ENCODE data around the gene B4GALT2. TPM values are rescaled to one million over a fixed set of nuclear protein-coding genes. Genes with fewer than 3 reads are reported as not detected.

Gene B4GALT2
- total and polyA plus RNA-seq, 9 of the 15 experiments (the other 6 are each of a cell fraction or from before 2014, with no cell fraction given), result 1.3 to 86.8 (median 43.8) TPM

GRCh38 chr1:43974443-43975248 lies 4.4 kb upstream of the B4GALT2 start, which contains the start of gene ATP6V0B (continued):
- TF ChIP-seq, protein P1, sequence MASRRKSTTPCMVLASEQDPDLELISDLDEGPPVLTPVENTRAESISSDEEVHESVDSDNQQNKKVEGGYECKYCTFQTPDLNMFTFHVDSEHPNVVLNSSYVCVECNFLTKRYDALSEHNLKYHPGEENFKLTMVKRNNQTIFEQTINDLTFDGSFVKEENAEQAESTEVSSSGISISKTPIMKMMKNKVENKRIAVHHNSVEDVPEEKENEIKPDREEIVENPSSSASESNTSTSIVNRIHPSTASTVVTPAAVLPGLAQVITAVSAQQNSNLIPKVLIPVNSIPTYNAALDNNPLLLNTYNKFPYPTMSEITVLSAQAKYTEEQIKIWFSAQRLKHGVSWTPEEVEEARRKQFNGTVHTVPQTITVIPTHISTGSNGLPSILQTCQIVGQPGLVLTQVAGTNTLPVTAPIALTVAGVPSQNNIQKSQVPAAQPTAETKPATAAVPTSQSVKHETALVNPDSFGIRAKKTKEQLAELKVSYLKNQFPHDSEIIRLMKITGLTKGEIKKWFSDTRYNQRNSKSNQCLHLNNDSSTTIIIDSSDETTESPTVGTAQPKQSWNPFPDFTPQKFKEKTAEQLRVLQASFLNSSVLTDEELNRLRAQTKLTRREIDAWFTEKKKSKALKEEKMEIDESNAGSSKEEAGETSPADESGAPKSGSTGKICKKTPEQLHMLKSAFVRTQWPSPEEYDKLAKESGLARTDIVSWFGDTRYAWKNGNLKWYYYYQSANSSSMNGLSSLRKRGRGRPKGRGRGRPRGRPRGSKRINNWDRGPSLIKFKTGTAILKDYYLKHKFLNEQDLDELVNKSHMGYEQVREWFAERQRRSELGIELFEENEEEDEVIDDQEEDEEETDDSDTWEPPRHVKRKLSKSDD (conservative IDR thresholded peaks at IDR 0.05; ENCODE audit: low read length), result no peak
- TF ChIP-seq SAFB2 (IDR thresholded peaks at IDR 0.05; ENCODE audit: borderline replicate concordance, low read depth, low read length, severe bottlenecking) (no peak), ZNF766 (CRISPR knock-in tag; conservative IDR thresholded peaks at IDR 0.05) (peak; percentile 73; the same call in 1 of the 2 replicates), RNF2 (IDR thresholded peaks at IDR 0.05) (0 out of 2 replicates have a peak, but pooled peaks have one; percentile 67), FOXK2 (conservative IDR thresholded peaks at IDR 0.05 in 1 of 2, IDR thresholded peaks at IDR 0.05 in 1 of 2; ENCODE audit: low read depth in 2 of 2) (peak; percentile 75 to 85), MAFG (tag; conservative IDR thresholded peaks at IDR 0.05) (no peak), DMBX1 (CRISPR knock-in tag; IDR thresholded peaks at IDR 0.05; ENCODE audit: borderline replicate concordance) (no peak; the same call in 1 of the 2 replicates), ZNF449 (CRISPR knock-in tag; IDR thresholded peaks at IDR 0.05) (no peak), SIX5 (IDR thresholded peaks at IDR 0.05; ENCODE audit: borderline replicate concordance in 1 of 2, insufficient read depth in 1 of 2, low read depth in 1 of 2, low read length in 2 of 2) (peak; percentile 92 to 94), CHCHD3 (CRISPR knock-in tag; IDR thresholded peaks at IDR 0.05) (no peak), CBX1 (IDR thresholded peaks at IDR 0.05; ENCODE audit: low read depth) (peak; percentile 73; the same call in 1 of the 2 replicates), NR2C1 (IDR thresholded peaks at IDR 0.05) (peak; percentile 66; the same call in 1 of the 2 replicates), NR2C1 (tag; IDR thresholded peaks at IDR 0.05) (peak; percentile 75), BACH1 (tag; IDR thresholded peaks at IDR 0.05) (no peak), EHMT2 (IDR thresholded peaks at IDR 0.05) (no peak), HMBOX1 (IDR thresholded peaks at IDR 0.05) (no peak), JUN (IDR thresholded peaks at IDR 0.05; ENCODE audit: borderline replicate concordance, low read depth, low read length) (peak; percentile 87; the same call in 1 of the 2 replicates), JUN (CRISPR knock-in tag; IDR thresholded peaks at IDR 0.05; ENCODE audit: borderline replicate concordance) (no peak)
- TF ChIP-seq, protein P2, sequence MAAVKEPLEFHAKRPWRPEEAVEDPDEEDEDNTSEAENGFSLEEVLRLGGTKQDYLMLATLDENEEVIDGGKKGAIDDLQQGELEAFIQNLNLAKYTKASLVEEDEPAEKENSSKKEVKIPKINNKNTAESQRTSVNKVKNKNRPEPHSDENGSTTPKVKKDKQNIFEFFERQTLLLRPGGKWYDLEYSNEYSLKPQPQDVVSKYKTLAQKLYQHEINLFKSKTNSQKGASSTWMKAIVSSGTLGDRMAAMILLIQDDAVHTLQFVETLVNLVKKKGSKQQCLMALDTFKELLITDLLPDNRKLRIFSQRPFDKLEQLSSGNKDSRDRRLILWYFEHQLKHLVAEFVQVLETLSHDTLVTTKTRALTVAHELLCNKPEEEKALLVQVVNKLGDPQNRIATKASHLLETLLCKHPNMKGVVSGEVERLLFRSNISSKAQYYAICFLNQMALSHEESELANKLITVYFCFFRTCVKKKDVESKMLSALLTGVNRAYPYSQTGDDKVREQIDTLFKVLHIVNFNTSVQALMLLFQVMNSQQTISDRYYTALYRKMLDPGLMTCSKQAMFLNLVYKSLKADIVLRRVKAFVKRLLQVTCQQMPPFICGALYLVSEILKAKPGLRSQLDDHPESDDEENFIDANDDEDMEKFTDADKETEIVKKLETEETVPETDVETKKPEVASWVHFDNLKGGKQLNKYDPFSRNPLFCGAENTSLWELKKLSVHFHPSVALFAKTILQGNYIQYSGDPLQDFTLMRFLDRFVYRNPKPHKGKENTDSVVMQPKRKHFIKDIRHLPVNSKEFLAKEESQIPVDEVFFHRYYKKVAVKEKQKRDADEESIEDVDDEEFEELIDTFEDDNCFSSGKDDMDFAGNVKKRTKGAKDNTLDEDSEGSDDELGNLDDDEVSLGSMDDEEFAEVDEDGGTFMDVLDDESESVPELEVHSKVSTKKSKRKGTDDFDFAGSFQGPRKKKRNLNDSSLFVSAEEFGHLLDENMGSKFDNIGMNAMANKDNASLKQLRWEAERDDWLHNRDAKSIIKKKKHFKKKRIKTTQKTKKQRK (IDR thresholded peaks at IDR 0.05; ENCODE audit: borderline replicate concordance, low read depth, low read length), result no peak

Data from K562 (cell line).